HG02973 (cell line): ENCODE data around the gene ZNF606.

Source experiments
- ATAC-seq: cut with Tn5 transposase; IDR thresholded peaks from one replicate; pipeline ENCODE4 v1.9.1; 2021; ENCODE audit warnings: moderate library complexity; ENCODE audit not compliant: unreplicated experiment

Gene ZNF606

GRCh38 chr19:58002384-58003173, at the start of gene ZNF606:
ZNF606 (minus strand) TSS chr19:58002820; CDS start chr19:58001319, 1,501 bp downstream.
- peak; percentile 90 for ATAC-seq

GRCh38 chr19:58052256-58052655, 49.6 kb upstream of the ZNF606 start:
- no peak for ATAC-seq

DNA sequence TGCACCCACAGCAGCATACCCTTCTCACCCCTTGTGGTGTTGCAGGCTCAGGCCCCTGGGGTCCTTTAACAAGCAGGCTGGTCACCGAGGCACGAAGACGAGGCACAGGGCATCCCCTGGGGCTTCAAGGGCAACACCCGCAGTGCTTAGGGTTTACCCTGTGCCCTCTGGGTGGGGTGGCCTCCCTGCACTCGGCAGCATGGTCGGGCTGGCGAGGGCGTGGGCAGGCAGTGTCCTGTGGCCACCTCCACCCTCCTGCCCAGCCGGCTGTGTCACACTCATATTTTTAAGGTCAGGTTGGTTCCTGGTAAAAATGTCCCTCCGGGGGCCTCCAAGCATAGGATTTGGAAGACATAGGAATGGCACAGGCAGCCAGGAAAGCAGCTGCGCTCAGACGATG, 45.1 kb upstream of the ZNF606 start:
- no peak for ATAC-seq

GRCh38 chr19:58046856-58047255, 44.2 kb upstream of the ZNF606 start:
- ATAC-seq: no peak

DNA sequence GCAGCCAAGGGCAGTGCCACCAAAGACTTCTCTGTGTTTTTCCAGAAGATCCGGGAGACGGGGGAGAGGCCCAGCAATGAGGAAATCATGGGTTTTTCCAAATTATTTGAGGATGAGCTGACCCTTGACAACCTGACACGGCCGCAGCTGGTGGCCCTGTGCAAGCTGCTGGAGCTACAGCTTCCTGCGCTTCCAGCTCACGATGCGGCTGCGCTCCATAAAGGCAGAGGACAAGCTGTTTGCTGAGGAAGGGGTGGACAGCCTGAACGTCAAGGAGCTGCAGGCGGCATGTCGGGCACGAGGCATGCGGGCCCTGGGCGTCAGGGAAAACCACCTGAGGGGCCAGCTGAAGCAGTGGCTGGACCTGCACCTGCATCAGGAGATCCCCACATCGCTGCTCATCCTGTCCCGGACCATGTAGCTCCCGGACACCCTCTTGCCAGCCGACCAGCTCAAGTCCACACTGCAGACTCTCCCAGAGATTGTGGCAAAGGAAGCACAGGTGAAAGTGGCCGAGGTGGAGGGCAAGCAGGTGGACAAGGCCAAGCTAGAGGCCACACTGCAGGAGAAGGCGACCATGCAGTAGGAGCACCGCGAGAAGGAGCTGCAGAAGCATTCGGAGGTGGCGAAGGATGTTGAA, 42.9 kb upstream of the ZNF606 start:
- no peak for ATAC-seq

DNA sequence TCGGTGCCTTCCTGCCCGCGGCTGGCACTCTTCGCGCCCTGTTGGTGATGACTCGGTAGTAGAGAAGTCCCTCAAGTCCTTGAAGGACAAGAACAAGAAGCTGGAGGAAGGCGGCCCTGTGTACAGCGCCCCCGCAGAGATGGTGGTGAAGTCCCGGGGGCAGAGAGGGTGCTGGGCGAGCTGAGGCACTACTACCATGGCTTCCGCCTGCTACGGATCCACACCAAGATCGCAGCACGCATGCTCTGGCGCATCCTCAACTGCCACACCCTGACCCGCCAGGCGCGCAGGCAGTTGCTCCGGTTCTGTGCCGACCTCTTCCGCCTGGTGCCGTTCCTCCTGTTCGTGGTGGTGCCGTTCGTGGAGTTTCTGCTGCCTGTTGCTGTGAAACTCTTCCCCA, 42.3 kb upstream of the ZNF606 start:
- no peak for ATAC-seq

DNA sequence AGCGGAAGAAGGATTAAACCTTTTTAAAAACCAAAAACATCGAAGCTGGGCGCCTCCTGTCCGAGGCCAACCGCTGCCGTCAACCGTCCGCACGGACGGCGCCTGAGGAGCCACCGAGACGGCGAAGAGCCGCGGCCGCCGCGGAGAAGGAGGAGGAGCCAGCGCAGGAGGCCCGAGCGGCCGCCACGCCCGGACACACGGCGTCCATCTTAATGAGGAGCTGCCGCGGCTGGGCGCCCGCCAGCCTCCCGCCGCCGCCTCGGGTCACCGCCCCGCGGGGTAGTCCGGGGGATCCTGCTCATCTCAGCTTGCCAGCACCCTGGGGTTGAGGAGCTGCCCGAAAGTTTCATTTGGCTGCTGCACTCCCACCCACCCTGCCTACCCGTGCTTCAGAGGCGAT, 41.8 kb upstream of the ZNF606 start:
- no peak for ATAC-seq

GRCh38 chr19:58042495-58043340, 40.1 kb upstream of the ZNF606 start:
- no peak for ATAC-seq

DNA sequence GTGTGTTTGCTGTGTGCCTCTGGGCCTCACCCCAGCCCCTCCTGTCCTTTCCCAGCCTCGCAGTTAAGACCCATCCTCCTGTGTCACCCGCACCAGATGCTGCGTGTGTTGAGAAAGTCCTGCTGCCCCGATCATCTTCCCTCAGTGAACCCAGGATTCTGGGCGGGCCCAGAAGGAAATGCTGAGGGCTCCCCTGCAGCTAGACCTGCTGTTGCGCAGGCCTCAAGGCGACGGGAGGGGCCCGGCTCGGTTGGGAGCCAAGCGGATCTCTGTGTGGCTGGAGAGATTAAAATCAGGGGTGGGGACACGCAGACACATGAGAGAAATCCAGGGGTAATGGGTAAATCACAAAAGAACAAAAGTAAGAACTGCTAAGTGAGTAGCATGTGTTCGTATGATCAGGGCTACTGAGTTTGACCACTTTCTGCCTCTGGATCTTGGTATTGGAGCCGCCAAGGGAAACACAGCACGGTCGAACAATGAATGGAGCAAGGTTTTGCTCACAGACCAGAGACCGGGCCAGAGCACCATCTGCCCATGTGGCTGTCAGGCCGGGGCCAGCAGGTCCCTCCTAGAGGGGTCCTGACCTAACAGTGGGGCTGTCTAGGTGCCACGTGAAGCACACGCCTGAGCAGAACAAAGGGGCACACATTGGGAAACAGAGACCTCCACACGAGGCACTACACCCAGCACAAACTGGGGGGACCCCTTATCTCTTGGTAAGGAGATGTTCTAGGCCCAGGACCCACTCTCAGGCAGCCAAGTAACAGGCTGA, 38.3 kb upstream of the ZNF606 start:
- ATAC-seq: no peak

DNA sequence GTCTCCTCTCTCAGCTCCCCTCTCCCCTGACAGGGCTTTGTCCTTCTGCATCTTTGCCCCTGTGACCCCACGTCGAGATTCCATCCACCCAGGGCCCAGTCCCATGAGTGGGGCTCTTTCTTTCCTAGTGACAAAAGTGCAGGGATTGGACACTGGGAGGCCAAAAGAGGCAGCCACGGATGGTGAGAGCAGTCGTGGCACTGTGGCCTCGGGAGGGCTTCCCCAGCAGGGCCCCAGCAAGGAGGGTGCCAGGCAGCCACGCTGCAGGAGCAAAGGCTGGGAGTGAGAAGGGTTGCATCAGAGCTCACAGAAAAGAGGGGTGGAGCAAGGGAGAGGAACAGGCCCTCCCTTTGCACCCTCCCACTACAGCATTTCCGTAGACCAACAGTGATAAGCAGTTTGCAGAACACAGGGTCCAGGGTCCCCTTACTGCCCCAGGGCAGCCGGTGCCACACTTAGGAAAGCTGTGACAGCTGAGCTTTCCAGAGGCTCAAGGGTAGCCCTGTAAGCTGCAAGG, 36.1 kb upstream of the ZNF606 start:
- no peak for ATAC-seq

DNA sequence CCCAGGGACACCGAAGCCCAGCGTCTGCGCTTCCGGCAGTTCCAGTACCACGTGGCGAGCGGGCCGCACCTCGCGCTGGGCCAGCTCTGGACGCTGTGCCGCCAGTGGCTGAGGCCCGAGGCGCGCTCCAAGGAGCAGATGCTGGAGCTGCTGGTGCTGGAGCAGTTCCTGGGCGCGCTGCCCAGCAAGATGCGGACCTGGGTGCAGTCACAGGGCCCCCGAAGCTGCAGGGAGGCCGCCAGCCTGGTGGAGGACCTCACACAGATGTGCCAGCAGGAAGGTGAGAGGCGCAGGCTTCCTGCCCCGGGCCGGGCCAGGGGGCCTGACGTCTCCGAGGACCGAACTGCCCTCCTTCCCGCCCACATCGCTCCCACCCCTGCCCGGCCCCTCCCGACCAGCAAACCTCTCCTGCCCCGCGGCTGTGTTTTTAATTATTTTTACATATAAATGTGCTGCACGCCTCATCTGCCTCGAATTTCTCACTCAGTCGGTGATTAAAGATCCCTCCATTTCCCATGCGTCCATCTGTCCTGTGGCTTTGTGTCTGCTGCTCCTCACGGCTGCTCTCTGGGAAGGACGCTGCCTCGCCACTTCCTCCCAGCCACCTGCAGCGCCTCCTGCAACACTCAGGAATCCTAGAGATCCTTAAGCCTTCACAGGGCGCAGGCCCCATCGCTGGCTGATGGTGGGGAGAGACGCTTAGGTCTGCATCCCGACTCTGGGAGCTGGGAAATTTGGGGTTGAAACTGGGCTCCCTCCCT, 35.5 kb upstream of the ZNF606 start:
- ATAC-seq: no peak

DNA sequence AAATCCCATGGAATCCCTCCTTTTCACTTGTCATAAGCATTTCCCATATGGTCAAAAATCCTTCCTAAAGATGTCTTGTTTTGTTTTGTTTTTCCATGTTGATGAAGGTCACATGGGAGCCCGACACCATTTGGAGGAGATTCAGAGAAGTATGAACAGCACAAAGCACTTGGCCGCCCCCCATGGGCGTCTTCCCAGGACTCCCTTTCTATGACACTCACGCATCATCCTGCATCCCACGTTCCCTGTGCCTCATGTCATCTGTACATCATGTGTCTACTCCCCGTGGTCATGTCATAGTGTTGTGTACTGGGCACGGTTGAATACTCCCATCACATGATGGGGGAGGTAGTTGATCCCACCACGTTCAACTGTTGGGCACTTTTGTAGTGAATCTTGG, 33.2 kb upstream of the ZNF606 start:
- ATAC-seq: no peak

- no peak for ATAC-seq
These were observed 31.8 kb upstream of the ZNF606 start for GRCh38 chr19:58034477-58034793.

GRCh38 chr19:58033741-58034476, 31.3 kb upstream of the ZNF606 start, which contains the start of gene ZSCAN1:
ZSCAN1 (plus strand) TSS chr19:58034025; CDS start chr19:58037837, 3,812 bp downstream.
- no peak for ATAC-seq

DNA sequence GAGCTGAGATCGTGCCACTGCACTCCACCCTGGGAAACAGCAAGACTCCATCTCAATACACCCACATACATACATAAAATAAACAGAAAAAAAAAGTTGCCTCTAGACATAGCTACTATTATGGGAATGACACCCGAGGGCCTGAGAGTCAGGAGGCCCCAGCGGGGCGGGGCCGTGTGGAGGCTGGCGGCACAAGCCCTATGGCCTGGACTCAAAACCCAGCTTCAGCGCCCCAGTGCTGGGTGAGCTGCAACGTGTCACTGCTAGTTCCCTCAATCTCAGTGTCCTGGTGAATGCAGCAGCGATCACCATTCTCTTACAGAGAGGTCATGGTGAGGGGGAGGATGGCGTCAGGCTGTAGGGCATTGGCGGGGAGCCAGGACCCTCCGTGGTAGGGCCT, 22.0 kb upstream of the ZNF606 start:
- ATAC-seq: no peak

- no peak for ATAC-seq
These were observed 19.7 kb upstream of the ZNF606 start for GRCh38 chr19:58022283-58022660.

DNA sequence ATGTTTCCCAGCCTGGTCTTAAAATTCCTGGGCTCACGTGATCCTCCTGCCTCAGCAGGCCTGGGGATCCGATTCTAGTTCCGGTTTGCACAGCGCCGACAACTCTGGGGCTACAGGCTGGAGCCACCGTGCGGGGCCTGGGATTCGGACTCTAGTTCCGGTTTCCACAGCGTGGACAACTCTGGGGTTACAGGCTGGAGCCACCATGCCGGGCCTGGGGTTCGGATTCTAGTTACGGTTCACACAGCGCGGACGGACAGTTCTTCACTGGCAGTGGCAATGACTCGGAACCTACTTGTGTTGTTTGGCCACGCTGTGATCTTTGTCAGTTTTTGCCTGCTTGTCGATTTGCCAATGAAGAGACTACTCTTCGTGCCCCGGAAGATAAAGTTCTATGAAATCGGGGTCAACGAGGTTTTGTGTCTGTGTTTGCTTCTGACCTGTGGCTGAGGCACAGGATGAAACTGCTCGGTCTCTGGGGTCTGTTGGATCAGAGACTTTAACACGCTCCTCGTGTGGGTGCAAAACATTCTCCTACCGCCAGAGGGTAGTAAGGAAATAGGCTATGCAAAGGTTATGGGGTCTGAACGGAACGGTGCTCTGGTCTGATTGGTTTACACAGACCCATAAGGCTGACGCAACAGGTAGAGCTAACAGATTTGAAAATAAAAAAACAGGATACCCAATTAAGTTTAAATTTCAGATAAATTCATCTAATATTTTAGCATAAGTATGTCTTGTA, 19.1 kb upstream of the ZNF606 start:
- ATAC-seq: no peak

DNA sequence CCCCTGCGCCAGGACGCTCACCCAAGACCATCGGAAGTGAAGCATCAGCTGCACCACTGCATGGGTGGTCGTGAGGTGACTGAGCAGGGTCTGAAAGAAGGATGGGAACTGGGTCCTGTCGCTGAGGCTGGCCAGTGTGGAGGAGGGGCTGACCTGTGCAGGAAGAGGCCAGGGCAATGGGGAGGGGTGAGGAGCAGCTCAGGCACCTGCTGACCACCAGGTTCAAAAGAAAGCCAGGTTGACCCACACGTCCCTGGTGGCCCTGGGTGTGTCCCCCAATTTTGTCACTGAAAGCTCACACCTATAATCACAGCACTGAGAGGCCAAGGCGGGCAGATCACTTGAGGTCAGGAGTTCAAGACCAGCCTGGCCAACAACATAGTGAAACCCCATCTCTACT, 17.5 kb upstream of the ZNF606 start:
- ATAC-seq: no peak

DNA sequence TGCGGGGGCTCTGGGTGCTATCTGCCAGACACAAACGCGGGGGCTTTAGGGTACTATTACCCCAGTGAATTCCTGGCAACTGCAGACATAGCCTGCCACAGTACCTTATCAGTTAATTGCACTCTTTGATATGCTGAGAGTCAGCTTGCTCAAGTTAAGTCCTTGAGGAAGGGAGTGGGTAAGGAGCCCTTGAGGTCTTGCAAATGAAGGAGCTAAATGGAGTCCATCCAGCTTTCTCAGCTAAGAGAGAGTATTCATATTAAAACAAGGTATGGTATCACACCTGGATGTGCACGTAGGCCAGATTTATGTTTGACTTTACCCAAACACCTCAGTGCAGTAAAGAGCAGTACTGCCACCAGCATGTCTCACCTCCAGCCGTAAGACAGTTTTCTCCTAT, 11.5 kb upstream of the ZNF606 start:
- no peak for ATAC-seq
